Esophagus squamous epithelium (tissue), 4 donors: ENCODE data around the gene ZNF141.

ENCODE experiments used
- CTCF ChIP-seq, 6 experiments: fragments of 450-650 bp in 4 of 6; fragments of 200-600 bp in 2 of 6; sonication (generic) in 2 of 6; IDR thresholded peaks; one replicate each; pipeline ENCODE4 v1.5.1; 2016 to 2019; ENCODE audit warnings: antibody characterized with exemption in 6 of 6, mild to moderate bottlenecking in 4 of 6, moderate library complexity in 4 of 6
- POLR2A ChIP-seq, 4 donors: fragments of 450-650 bp; IDR thresholded peaks; one replicate each; pipeline ENCODE4 v1.6.1; 2017; ENCODE audit warnings: antibody characterized with exemption in 4 of 4, mild to moderate bottlenecking in 4 of 4, moderate library complexity in 3 of 4

GRCh38 chr4:385934-386707, 48.5 kb downstream of the ZNF141 start:
- no peak for TF ChIP-seq POLR2A (IDR thresholded peaks at IDR 0.05)
- TF ChIP-seq CTCF (IDR thresholded peaks at IDR 0.05): no peak
